ENCODE results near the gene PDIK1L. TPM values are rescaled to one million over a fixed set of nuclear protein-coding genes. Genes with fewer than 3 reads are reported as not detected.

PDIK1L gene
- total and polyA plus RNA-seq, 7 donors, result 4.2 to 15.7 (median 5.0) TPM

DNA sequence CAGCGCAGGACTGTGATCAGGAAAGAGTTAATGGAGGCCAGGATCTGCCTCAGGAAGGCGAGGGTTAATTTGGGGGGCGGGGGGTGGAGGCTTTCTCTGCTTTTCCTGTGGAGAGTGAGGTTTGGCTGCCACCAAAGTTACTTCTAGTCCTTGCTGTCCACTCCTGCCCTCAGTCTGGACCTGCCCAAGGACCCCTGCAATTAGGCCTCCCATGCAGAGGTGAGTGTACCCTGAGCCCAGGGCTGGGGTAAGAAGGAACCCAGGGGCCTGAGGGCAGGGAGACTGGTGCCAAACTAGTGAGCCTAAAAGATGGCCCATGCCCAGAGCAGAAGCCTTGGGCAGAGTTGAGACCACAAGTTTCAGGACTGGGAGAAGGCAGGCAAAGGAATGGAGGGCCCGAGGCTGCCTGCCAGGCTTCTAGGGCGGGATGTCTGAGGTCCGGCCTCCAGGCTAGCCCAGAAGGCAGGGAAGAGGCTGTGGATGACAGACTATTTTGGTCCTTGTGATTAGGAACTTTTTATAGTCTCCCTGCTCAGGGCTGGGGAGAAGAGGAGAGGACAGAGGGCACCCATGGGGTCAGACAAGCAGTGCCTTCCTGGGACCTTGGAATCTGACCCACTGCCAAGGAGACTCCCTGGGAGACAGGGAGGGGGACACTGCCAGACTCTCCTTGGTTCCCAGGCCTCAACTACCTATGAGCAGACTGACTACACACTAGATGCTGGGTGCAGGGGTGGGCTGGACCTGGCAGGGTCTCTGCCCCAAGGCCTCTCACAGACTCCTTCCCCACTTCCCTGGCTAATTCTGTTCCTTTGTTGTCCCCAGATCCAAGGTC lies 47.5 kb downstream of the PDIK1L start, which contains the start of gene FAM110D:
TSS of gene FAM110D (plus strand) at position 172 of the 835 bp plus-strand sequence. CDS start 2,213 bp downstream, outside the sequence.
- no peaks in the 10 kb centered on the region for H3K9me3 ChIP-seq
- peaks cover 7 to 30% (median 16%) of the 10 kb centered on the region in 3 donors for H3K27me3 ChIP-seq
- H3K4me1 ChIP-seq, result peaks cover 0 to 22% (median 17%) of the 10 kb centered on the region in 4 donors
- intact Hi-C loops (cut with DNase I), result no loop called here
- H3K27ac ChIP-seq, result peak within 1 kb of the TSS in 3 of 4 donors; percentile 17 to 45 (median 18)
- peak; percentile 49 for DNase-seq
- H3K36me3 ChIP-seq, result no peaks in the 10 kb centered on the region
- TF ChIP-seq POLR2AphosphoS5 (IDR thresholded peaks at IDR 0.05) (peak in 1 of 4 donors; percentile 31), EP300 (IDR thresholded peaks at IDR 0.05) (no peak)
- TF ChIP-seq, protein P1, sequence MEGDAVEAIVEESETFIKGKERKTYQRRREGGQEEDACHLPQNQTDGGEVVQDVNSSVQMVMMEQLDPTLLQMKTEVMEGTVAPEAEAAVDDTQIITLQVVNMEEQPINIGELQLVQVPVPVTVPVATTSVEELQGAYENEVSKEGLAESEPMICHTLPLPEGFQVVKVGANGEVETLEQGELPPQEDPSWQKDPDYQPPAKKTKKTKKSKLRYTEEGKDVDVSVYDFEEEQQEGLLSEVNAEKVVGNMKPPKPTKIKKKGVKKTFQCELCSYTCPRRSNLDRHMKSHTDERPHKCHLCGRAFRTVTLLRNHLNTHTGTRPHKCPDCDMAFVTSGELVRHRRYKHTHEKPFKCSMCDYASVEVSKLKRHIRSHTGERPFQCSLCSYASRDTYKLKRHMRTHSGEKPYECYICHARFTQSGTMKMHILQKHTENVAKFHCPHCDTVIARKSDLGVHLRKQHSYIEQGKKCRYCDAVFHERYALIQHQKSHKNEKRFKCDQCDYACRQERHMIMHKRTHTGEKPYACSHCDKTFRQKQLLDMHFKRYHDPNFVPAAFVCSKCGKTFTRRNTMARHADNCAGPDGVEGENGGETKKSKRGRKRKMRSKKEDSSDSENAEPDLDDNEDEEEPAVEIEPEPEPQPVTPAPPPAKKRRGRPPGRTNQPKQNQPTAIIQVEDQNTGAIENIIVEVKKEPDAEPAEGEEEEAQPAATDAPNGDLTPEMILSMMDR (IDR thresholded peaks at IDR 0.05), result no peak
- H3K4me3 ChIP-seq, result peak within 1 kb of the TSS in 3 of 4 donors; percentile 14 to 59 (median 54)
- WGBS, 2 donors, result 67 to 71% methylated on average over 6 of the region's 6 CpGs

DNA sequence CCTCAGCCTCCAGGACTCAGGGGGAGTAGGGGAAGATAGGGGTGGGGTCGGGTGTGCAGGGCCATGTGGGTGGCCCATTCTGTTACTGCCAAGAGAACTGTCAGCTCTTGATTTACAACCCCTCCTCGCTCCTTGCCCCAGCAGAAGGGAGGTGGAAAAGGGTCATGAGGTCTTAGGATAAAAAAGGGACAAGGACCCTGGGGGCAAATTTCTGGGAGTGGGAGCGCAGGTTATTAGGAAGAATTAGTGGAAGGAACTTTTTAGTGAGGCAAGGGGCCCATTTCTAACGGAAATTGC lies 48.1 kb downstream of the PDIK1L start:
- H3K4me1 ChIP-seq, result peaks cover 0 to 28% (median 19%) of the 10 kb centered on the region in 4 donors
- H3K9me3 ChIP-seq, result no peaks in the 10 kb centered on the region
- peak overlapping the region in 3 of 4 donors; percentile 14 to 59 (median 54) for H3K4me3 ChIP-seq
- intact Hi-C loops (cut with DNase I), result loop anchor here (5.0 to 10.0 kb wide), 2 partner anchors 122 to 165 kb away; no protein-coding TSS in a partner anchor
- DNase-seq, result no peak
- 67 to 77% methylated on average over 4 of the region's 4 CpGs for WGBS, 2 donors
- TF ChIP-seq POLR2AphosphoS5 (IDR thresholded peaks at IDR 0.05) (no peak), EP300 (IDR thresholded peaks at IDR 0.05) (no peak), POLR2A (IDR thresholded peaks at IDR 0.05) (no peak)
- TF ChIP-seq, protein P1 (IDR thresholded peaks at IDR 0.05), result no peak
- H3K27me3 ChIP-seq, result peaks cover 7 to 30% (median 16%) of the 10 kb centered on the region in 3 donors
- peak overlapping the region in 2 of 4 donors; percentile 17 to 45 for H3K27ac ChIP-seq
- H3K36me3 ChIP-seq, result no peaks in the 10 kb centered on the region

DNA sequence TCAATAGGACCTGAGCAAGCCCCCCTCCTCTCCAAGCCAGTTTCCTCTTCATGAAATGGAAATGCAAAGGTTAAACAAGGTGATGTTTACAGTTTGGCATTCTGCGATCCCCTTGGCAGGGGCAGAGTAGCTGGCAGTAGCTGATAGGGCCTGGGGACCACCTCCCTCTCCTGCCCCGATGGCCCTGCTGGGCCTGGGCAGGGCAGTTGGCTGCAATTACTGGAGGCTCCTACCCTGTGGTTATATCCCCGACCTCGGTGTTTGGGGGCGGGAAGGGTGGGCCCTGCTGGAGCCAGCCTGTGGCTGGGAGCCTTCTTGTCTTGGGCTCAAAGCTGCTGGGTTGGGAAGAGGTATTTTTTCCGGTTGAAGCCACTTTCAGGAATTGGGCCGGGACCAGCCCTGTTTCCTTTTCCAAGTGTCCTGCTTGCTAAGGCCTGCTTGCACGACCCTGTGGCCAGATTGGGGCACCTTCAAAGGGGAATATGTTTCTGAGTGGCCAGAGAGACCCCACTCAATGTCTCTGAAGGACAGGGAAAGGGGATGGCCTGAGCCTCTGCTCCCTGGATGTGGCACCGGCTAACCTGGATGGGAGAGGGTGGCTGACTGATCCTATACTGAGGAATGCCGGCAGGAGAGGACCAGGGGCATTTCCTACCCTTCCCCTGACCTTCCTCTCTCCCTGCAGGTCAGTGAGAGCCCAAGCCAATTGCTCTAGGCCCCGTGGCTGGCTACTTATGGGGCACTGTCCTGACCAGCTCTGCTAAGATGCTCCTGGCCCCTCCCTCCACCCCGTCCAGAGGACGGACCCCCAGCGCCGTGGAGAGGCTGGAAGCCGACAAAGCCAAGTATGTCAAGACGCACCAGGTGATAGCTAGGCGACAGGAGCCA lies 49.1 kb downstream of the PDIK1L start:
- Histone ChIP-seq H3K4me1 (peaks cover 0 to 28% (median 19%) of the 10 kb centered on the region in 4 donors), H3K4me3 (peak overlapping the region; percentile 29 to 59 (median 54)), H3K27ac (peak overlapping the region in 3 of 4 donors; percentile 45 to 68 (median 55)), H3K27me3 (peaks cover 7 to 24% (median 16%) of the 10 kb centered on the region in 3 donors), H3K36me3 (no peaks in the 10 kb centered on the region), H3K9me3 (no peaks in the 10 kb centered on the region)
- WGBS, 2 donors, result 54 to 65% methylated on average over 18 of the region's 18 CpGs
- no peak for DNase-seq
- TF ChIP-seq EP300 (IDR thresholded peaks at IDR 0.05) (no peak), POLR2A (IDR thresholded peaks at IDR 0.05) (no peak), POLR2AphosphoS5 (IDR thresholded peaks at IDR 0.05) (no peak)
- TF ChIP-seq, protein P1 (IDR thresholded peaks at IDR 0.05), result no peak
- intact Hi-C loops (cut with DNase I), result loop anchor here (5.0 to 10.0 kb wide), 2 partner anchors 123 to 164 kb away; no protein-coding TSS in a partner anchor

DNA sequence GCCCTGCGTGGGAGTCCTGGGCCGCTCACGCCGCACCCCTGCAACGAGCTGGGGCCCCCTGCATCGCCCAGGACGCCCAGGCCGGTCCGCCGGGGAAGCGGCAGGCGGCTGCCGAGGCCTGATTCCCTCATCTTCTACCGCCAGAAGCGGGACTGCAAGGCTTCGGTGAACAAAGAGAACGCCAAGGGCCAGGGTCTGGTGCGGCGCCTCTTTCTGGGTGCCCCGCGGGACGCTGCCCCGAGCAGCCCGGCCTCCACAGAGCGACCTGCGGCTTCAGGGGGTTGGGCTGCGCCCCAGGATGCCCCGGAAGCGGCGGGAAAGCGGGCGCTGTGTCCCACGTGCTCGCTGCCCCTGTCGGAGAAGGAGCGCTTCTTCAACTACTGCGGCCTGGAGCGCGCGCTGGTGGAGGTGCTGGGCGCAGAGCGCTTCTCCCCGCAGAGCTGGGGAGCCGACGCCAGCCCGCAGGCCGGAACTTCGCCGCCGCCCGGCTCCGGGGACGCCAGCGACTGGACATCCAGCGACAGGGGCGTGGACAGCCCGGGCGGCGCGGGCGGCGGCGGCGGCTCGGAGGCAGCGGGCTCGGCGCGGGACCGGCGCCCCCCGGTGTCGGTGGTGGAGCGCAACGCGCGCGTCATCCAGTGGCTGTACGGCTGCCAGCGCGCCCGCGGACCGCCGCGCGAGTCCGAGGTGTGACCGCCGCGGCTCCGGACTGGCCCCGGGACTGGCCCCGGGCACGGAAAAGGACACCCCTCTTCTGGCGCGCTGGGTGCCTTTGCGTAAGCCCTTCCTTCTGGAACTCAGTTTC lies 50.0 kb downstream of the PDIK1L start:
- WGBS, 2 donors, result 2% methylated on average over 98 of the region's 98 CpGs
- no peaks in the 10 kb centered on the region for H3K9me3 ChIP-seq
- intact Hi-C loops (cut with DNase I), result loop anchor here (5.0 to 10.0 kb wide), 2 partner anchors 124 to 163 kb away; no protein-coding TSS in a partner anchor
- H3K36me3 ChIP-seq, result no peaks in the 10 kb centered on the region
- H3K4me3 ChIP-seq, result peak overlapping the region; percentile 29 to 59 (median 54)
- TF ChIP-seq EP300 (IDR thresholded peaks at IDR 0.05) (no peak), POLR2AphosphoS5 (IDR thresholded peaks at IDR 0.05) (no peak), POLR2A (IDR thresholded peaks at IDR 0.05) (no peak)
- TF ChIP-seq, protein P1 (IDR thresholded peaks at IDR 0.05), result no peak
- no peak for DNase-seq
- peaks cover 4 to 16% (median 10%) of the 10 kb centered on the region in 3 donors for H3K27me3 ChIP-seq
- peak overlapping the region; percentile 34 to 68 (median 50) for H3K27ac ChIP-seq
- H3K4me1 ChIP-seq, result peaks cover 0 to 28% (median 19%) of the 10 kb centered on the region in 4 donors
